Midbrain (tissue), 1 donor: ENCODE data around the gene ZNF576.

Source experiments
- DNase-seq: peaks from one replicate; lab custom pipeline; 2025; lab: John Stamatoyannopoulos, UW

Gene ZNF576

GRCh38 chr19:43599635-43600295, 3.4 kb downstream of the ZNF576 start:
- DNase-seq, result no peak

GRCh38 chr19:43600326-43600725, 3.9 kb downstream of the ZNF576 start:
- DNase-seq, result peak; percentile 10

DNA sequence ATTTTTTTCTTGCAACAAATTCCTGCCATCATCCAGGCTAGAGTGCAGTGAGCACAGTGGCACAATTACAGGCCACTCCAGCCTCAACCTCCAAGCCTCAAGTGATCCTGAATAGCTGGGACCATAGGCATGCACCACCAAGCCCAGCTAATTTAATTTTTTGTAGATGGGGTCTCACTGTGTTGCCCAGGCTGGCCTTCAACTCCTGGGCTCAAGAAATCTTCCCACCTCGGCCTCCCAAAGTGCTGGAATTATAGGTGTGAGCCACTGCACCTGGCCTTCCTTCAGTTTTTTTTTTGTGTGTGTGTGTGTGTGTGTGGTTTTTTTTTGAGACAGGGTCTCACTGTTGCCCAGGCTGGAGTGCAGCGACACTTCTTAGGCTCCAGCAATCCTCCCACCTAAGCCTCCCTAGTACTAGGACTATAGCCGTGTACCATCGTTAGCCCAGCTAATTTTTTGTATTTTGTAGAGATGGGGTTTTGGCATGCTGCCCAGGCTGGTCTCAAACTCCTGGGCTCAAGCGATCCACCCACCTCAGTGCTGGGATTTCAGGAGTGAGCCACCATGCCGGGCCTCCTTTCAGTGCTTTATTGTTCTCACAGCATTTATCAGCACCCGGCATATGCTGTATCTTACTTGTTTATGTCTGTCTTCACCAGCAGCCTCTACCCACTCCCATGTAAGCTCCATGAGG, 9.6 kb downstream of the ZNF576 start:
- DNase-seq, result no peak

DNA sequence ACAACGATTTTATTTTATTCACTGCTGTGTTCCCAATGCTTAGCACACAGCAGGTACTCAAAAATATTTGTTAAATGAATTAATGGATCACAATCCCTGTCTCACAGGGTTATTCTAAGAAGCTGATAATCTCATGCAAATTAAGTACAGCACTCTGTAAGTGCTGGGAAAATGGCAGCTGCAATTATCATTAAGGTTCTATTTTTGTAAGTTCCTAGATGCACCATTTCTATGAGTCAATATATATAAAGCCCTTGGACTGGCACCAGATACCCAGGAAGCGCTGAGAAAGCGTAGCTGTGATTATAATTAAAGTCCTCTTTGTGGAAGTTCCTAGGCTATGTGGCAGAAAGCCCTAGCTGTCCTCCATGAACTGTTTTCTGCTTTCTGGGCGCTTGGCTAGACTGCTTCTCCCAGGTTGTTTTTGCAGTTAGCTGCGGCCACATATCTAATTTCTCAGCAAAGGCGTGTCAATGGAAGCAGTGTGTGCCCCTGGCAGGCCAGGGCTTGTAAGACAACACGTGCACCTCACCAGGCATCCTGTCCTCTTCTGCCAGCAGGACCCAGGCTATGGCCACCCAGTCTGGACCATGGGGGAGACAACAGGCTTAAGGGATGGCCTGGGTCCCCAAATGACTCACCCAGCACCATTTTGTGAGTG, 10.3 kb downstream of the ZNF576 start:
- no peak for DNase-seq

DNA sequence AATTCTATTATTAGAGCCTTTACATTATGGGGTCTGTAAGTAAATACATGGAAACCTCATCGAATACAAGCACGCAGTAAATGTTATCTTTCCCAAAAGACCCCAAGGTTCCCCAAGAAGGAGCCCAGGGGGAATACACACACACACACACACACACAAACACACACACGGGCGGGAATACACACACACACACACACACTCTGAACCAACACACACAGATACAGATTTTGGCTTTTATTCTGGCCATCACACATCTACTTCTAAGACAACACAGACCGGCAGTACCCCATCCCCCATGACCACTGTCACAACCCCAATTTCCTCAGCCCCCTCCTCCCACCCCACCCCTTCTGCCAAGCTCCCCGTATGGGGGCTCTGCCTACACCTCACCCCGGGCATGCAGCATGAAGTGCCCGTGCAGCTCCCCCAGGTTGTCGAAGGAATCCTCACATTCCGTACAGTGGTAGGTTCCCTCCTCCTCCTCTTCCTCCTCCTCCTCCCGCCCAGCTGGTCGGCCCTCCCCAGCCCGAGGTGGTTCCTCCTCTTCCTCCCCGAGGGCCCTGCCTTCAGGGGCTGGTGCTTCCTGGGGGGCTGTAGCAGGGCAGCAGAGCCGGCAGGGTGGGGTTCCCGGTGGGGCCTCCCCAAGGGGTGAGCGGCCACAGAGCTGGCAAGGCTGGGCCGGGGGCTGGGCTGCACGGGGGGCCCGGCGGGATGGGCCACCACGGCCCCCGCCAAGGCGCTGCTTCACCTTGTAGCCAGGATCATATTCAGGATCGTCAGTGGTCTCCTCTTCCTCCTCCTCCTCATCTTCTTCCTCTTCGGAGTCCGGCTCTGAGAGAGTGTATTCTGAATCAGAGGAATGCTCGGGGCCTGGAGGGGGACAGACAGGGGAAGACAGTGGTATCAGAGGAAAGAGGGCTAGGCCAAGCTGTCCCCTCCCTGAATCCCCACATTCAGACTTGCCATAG, 11.1 kb downstream of the ZNF576 start:
- DNase-seq, result no peak

- DNase-seq, result no peak
Measured at GRCh38 chr19:43609872-43610271, 13.5 kb downstream of the ZNF576 start.

- DNase-seq, result no peak
Measured at GRCh38 chr19:43610493-43610892, 14.1 kb downstream of the ZNF576 start.

- DNase-seq, result no peak
Measured at GRCh38 chr19:43611788-43612187, 15.4 kb downstream of the ZNF576 start, which contains the start of gene SRRM5. Gene SRRM5, plus strand, starts transcription at chr19:43612088. Its CDS starts 34 bp downstream, at chr19:43612122.

- DNase-seq, result no peak
Measured at GRCh38 chr19:43612374-43612773, 16.0 kb downstream of the ZNF576 start.

- DNase-seq, result no peak
Measured at GRCh38 chr19:43616306-43616705, 19.9 kb downstream of the ZNF576 start.

- DNase-seq, result no peak
Measured at GRCh38 chr19:43616954-43617353, 20.6 kb downstream of the ZNF576 start.

- DNase-seq, result peak; percentile 73
Measured at GRCh38 chr19:43618921-43619261, 22.5 kb downstream of the ZNF576 start.

GRCh38 chr19:43619262-43620060, 23.1 kb downstream of the ZNF576 start, which contains the start of gene ZNF428:
Gene ZNF428, minus strand, starts transcription at chr19:43619629. Its CDS starts 5,325 bp downstream, at chr19:43614304.
- DNase-seq, result peak; percentile 96

GRCh38 chr19:43620061-43621001, 23.9 kb downstream of the ZNF576 start:
- no peak for DNase-seq

DNA sequence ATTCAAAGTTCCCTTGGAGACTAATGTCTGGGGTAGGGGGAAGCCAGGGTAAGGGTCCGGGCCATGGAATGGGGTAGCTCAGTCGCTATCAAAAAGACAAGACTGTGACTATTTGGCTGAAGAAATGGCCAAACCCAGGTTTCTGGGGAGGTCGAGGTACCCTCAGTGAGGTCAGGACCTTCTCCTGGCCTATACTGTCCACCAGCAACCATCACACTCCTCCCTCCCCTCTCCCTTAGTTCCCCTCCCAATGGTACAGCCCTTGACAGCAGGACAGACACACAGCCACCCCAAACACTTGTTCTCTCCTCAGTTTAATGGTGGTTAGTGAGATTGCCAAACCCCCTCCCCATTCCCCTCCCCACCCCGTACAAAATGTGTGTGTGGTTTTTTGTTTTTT, 25.7 kb downstream of the ZNF576 start:
- no peak for DNase-seq

DNA sequence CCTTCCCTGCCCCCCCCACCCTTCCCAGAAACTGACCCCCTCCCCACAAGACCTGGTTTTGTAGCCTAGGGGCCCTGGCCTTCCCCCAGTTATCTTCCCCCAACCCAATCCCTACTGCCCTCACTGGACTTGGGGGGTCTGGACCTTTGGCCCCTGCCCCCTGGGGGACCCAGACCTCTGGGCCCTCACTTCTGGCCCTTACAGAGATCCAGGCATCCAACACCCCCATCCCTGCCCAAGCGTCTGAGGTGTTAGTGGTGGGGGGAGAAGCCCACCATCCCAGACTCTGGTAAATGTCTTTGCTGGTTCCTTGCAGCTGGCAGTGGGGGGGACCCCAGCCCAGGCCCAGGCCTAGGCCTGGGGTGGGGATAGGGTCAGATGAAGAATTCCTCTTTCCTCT, 26.6 kb downstream of the ZNF576 start:
- no peak for DNase-seq

DNA sequence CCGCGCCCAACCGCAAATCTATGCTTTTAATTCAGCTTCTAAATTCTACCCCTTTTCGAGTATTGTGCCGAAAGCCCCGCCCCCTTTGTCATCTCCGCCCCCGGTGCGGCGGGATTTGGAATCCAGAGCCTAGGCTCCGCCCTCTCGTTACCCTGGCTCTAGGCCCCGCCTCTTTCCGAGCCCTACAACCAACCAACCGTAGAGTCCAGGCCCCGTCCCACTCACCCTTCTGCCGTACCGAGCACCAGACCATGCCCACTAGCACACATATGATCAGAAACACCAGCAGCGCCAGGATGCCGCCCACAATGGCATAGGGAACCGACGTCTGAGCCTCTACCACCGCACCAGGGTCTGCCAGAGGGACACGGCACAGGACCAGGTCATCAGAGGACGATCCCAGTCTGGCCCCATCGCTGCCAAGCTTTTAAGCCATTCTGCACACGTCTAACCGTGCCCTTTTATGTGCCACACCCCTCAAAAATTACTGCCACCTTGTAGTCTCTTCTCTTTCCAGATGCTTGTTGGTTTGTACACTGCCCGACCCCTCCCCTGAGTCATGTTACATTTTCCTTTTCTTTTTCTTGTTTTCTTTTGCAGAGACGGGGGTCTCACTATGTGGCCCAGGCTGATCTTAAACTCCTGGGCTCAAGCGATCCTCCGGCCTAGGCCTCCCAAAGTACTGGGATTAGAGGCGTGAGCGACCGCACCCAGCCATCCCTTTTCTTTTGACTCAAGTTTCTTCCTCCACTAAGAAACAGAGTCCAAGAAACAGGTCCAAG, 27.7 kb downstream of the ZNF576 start:
- DNase-seq, result no peak

GRCh38 chr19:43624933-43625332, 28.5 kb downstream of the ZNF576 start:
- DNase-seq, result no peak

GRCh38 chr19:43625918-43626579, 29.7 kb downstream of the ZNF576 start:
- DNase-seq, result peak; percentile 43
